Measurements from ENCODE around the gene MRPL4.

- TF ChIP-seq NFKBIZ (CRISPR knock-in tag; IDR thresholded peaks at IDR 0.05) = no peak
- no peak for TF ChIP-seq KMT2B (CRISPR knock-in tag; IDR thresholded peaks at IDR 0.05)
- TF ChIP-seq SKIL (CRISPR knock-in tag; IDR thresholded peaks at IDR 0.05; ENCODE audit: borderline replicate concordance) = no peak
Measured at GRCh38 chr19:10227026-10227971, 24.7 kb upstream of the MRPL4 start.

All from HepG2 (cell line).